Stimulated activated naive CD8-positive, alpha-beta T cell treated with anti-CD3 and anti-CD28 coated beads, Interleukin-15, Interleukin-2, amounts not matched to agents 100 ng/mL and 50 ng/mL, for 24 hours (primary cell): Measurements from ENCODE around the gene DNAAF5.

Experiments used
- H3K27ac Mint-ChIP-seq: one replicate; pipeline ENCODE4 v1.8.0; 2021; ENCODE audit warnings: mild to moderate bottlenecking, mixed read lengths
- H3K27me3 Mint-ChIP-seq: one replicate; pipeline ENCODE4 v1.8.0; 2021; ENCODE audit warnings: mixed read lengths
- H3K36me3 Mint-ChIP-seq: one replicate; pipeline ENCODE4 v1.8.0; 2021; ENCODE audit warnings: low read depth, mixed read lengths
- H3K4me1 Mint-ChIP-seq: one replicate; pipeline ENCODE4 v1.8.0; 2021; ENCODE audit warnings: low read depth, mixed read lengths
- H3K4me3 Mint-ChIP-seq: one replicate; pipeline ENCODE4 v1.8.0; 2021; ENCODE audit warnings: mild to moderate bottlenecking, mixed read lengths
- H3K9me3 Mint-ChIP-seq: one replicate; pipeline ENCODE4 v1.8.0; 2021; ENCODE audit warnings: mixed read lengths

DNAAF5 gene

DNA sequence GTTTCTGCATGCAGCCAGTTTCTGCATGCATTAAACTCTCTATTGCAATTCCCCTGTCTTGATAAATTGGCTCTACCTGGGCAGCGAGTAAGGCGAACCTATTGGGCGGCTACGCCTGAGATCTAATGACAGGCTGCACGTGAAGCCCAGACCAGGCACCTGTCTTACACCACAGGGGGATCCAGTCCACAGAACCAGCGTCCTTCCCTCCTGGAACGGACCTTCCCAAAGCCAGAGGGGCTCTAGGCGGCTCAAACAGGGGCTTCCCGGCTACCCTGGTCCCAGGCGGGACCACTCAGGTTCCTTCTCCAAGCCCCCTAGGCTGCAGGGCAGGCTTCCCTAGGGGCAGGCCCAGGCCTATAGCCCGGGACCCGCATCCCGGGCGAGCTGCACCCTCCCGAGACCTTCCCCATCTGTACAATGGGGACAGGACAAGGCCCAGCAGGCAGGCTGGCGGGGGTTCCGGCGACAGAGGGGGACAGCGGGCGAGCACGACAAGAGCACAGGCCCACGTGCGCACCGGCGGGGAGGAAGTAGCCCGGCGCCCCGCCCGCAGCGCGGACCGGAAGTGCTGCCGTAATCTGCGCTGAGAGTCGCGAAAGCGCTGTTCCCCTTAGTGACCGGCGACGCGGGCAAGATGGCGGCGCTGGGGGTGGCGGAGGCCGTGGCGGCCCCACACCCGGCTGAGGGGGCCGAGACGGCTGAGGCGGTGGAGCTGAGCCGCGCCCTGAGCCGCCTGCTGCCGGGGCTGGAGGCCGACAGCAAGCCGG is at the start of gene DNAAF5:
Gene DNAAF5, plus strand, starts transcription at position 616 of the 770 bp plus-strand sequence. Its CDS starts 22 bp downstream, at position 638.
- no peaks in the 10 kb centered on the region for H3K27me3 Mint-ChIP-seq
- H3K4me3 Mint-ChIP-seq = peak within 1 kb of the TSS; percentile 87
- peaks cover 4% of the 10 kb centered on the region for H3K9me3 Mint-ChIP-seq
- peaks cover 43% of the 10 kb centered on the region for H3K36me3 Mint-ChIP-seq
- peaks cover 30% of the 10 kb centered on the region for H3K4me1 Mint-ChIP-seq
- H3K27ac Mint-ChIP-seq = peak within 1 kb of the TSS; percentile 89

GRCh38 chr7:676972-677385 is 49.5 kb upstream of the DNAAF5 start:
- no peaks in the 10 kb centered on the region for H3K9me3 Mint-ChIP-seq
- H3K27ac Mint-ChIP-seq = no peak overlapping the region
- H3K4me1 Mint-ChIP-seq = no peaks in the 10 kb centered on the region
- H3K4me3 Mint-ChIP-seq = no peak overlapping the region
- no peaks in the 10 kb centered on the region for H3K27me3 Mint-ChIP-seq
- H3K36me3 Mint-ChIP-seq = peaks cover 56% of the 10 kb centered on the region

DNA sequence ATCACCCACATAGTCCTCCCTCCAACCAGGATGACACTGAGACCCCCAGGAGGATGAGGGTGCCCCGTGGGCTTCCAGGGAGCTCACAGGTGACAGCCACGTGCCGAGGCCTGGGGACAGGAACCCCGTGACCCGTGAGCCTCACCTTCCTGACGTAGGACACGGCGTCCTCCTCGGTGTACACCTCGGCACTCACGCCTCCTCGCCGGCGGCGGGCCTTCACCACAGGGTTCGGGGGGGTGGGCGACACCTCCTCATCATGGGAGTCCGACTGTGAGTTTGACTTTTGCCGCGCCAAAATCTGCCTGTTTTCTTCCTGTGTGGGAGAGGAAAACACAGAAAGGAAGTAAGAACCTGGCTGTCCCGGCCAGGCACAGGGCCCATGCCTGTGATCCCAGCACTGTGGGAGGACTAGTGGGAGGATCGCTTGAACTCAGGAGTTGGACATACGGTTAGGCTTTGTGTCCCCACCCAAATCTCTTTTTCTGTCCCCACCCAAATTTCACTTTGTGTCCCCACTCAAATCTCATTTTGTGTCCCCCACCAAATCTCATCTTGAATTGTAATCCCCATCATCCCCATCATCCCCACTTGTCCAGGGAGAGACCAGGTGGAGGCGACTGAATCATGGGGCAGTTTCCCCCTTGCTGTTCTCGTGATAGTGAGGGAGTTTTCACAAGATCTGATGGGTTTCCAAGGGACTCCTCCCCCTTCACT is 45.9 kb upstream of the DNAAF5 start:
- Mint-ChIP-seq H3K4me3 (no peak overlapping the region), H3K4me1 (no peaks in the 10 kb centered on the region), H3K9me3 (peaks cover 12% of the 10 kb centered on the region), H3K27ac (no peak overlapping the region), H3K27me3 (no peaks in the 10 kb centered on the region), H3K36me3 (peaks cover 48% of the 10 kb centered on the region)

- H3K4me1 Mint-ChIP-seq = no peaks in the 10 kb centered on the region
- H3K9me3 Mint-ChIP-seq = peaks cover 17% of the 10 kb centered on the region
- no peaks in the 10 kb centered on the region for H3K27me3 Mint-ChIP-seq
- no peak overlapping the region for H3K4me3 Mint-ChIP-seq
- H3K36me3 Mint-ChIP-seq = peaks cover 53% of the 10 kb centered on the region
- H3K27ac Mint-ChIP-seq = no peak overlapping the region
Measured at GRCh38 chr7:681551-682307, 44.8 kb upstream of the DNAAF5 start.

DNA sequence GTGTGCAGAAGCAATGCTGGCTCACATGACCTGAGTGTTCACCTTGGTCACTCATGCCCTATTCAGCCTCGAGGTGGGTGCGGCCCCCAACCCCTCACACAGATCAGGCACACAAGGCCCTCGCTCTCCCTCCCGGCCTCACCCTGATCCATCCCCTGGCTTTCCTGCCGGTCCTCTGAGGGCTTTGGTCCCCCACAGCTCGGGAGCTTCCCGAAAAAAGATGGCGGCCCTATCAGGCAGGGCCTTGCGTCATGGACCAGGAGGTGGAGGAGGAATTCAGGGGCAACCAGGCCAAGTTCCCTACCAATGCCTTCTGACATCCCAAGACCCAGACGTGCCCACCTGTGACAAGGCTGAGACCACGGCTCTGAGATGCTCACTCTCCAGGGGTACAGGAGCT is 43.7 kb upstream of the DNAAF5 start:
- Mint-ChIP-seq H3K4me1 (no peaks in the 10 kb centered on the region), H3K4me3 (no peak overlapping the region), H3K27me3 (no peaks in the 10 kb centered on the region), H3K27ac (no peak overlapping the region), H3K36me3 (peaks cover 57% of the 10 kb centered on the region), H3K9me3 (peaks cover 27% of the 10 kb centered on the region)

GRCh38 chr7:683526-684205 is 42.8 kb upstream of the DNAAF5 start:
- Mint-ChIP-seq H3K27ac (no peak overlapping the region), H3K36me3 (peaks cover 57% of the 10 kb centered on the region), H3K4me1 (no peaks in the 10 kb centered on the region), H3K4me3 (no peak overlapping the region), H3K27me3 (no peaks in the 10 kb centered on the region), H3K9me3 (peaks cover 27% of the 10 kb centered on the region)

DNA sequence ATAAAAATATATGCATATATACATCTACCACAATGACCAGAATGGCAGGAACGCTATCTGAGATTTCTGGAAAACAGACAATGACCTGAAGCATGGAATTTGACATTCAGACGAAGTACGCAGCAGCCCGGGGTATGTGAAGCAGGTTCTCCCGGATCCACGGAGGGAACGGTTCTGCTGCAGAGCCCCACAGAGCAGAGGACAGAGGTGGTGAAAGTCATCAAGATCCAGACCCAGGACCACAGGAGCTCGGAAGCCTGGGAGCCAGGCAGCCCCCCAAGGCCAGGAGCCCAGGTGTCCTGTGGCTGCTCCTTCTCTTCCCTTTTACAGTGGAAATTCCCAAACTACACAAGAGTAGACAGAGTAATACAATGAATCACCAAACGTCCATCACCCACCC is 42.1 kb upstream of the DNAAF5 start:
- Mint-ChIP-seq H3K4me1 (no peaks in the 10 kb centered on the region), H3K27ac (no peak overlapping the region), H3K9me3 (peaks cover 27% of the 10 kb centered on the region), H3K4me3 (no peak overlapping the region), H3K36me3 (peaks cover 57% of the 10 kb centered on the region), H3K27me3 (no peaks in the 10 kb centered on the region)

DNA sequence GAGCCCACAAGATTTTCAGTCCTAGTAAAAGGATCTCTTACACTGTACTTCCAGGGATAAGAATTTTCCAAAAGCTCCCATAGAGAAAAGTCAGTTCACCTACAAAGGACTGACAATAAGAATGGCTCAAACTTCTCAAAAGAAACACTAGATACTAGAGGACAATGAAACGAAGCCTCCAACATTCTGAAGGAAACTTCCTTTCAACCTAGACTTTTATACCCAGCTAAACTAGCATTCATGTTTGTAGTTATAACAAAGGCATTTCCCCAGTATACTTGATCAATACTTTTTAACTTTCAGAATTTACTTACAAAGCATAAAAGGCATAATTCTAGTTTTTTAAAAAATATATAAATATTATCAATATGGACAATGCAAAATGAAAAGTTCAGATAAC is 41.0 kb upstream of the DNAAF5 start:
- H3K4me1 Mint-ChIP-seq = no peaks in the 10 kb centered on the region
- H3K27ac Mint-ChIP-seq = no peak overlapping the region
- no peaks in the 10 kb centered on the region for H3K27me3 Mint-ChIP-seq
- peaks cover 27% of the 10 kb centered on the region for H3K9me3 Mint-ChIP-seq
- H3K36me3 Mint-ChIP-seq = peaks cover 57% of the 10 kb centered on the region
- H3K4me3 Mint-ChIP-seq = no peak overlapping the region

DNA sequence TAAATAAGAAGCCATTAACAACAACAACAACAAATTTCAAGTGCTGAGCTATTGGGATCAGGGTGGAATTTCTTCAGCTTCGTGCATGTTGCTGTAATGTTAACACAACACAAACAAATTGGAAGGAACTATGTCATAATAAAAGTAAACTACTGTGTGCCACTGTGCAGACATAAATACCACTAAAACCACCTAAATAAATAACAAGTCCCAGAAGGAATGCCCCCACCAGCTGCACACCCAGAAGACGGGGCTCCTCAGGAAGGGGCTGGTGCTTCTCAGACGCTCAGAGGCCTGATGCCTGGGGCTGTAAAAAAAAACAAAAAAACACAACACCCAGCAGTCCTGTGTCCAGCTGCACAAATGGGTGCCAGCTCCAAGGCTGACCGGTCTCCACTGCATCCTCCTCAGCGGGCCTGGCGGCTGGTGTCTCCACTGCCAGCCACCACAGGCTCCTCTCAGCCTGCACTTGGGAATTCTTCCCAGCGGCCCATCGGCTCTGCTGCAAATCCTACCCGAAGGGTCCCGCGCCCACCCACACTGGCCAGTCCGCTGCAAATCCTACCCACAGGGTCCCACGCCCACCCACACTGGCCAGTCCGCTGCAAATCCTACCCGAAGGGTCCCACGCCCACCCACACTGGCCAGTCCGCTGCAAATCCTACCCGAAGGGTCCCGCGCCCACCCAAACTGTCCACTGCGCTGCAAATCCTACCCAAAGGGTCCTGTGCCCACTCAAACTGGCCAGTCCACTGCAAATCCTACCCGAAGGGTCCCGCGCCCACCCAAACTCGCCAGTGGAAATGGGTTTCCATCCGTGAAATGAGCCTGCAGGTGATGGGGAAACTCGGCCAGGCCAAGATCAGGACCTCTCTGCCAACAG is 35.8 kb upstream of the DNAAF5 start:
- Mint-ChIP-seq H3K27ac (no peak overlapping the region), H3K9me3 (peaks cover 14% of the 10 kb centered on the region), H3K36me3 (peaks cover 61% of the 10 kb centered on the region), H3K4me1 (no peaks in the 10 kb centered on the region), H3K4me3 (no peak overlapping the region), H3K27me3 (no peaks in the 10 kb centered on the region)

DNA sequence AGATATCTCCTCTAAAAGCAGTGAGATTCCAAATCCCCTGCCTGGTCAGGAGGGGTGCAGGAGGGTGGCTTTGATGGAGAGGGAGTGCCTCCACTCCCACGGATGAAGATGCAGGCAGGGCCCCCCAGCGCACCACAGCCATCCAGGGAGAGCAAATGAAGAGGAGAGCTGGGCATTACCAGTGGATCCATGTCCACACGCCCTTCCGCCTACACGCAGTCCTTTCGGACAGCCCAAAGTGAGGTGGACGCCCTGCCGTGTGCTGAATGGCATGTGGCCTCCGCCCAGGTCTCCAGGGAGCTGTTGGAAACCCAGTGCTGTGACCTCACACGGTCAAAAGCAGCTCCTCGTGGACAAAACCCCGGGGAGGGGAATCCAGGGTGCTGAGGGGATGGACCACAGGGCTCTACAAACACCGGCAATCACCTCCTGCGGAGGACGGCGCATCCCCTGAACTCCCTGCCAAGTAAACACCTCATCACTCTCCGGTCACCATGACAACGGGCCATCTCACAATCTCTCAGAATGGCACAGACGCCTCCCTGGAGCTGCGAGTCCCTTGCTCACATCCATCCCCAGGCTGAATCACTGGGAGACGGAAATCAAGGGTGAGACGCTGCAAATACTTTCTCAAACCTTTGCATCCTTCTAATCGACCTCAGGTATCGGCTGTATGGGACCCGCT is 35.0 kb upstream of the DNAAF5 start:
- H3K9me3 Mint-ChIP-seq = peaks cover 12% of the 10 kb centered on the region
- H3K4me3 Mint-ChIP-seq = no peak overlapping the region
- H3K4me1 Mint-ChIP-seq = no peaks in the 10 kb centered on the region
- H3K36me3 Mint-ChIP-seq = peaks cover 53% of the 10 kb centered on the region
- H3K27ac Mint-ChIP-seq = no peak overlapping the region
- no peaks in the 10 kb centered on the region for H3K27me3 Mint-ChIP-seq

DNA sequence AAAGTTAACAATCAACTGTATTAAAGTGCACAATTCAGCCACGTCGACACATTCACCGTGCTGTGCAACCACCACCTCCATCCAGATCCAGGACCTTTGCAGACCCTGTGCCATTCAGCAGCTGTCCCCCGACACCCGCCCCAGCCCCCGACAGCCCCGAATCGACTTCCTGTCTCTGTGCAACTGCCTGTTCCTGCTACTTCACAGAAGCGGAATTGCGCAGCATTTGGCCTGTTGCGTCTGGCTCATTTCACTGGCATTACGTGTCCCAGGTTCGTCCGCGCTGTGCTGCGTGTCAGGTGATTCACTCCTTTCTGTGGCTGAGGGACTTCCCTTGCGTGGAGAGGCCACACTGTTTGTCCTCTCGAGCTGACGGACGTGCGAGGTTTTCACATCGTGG is 33.2 kb upstream of the DNAAF5 start:
- H3K27me3 Mint-ChIP-seq = no peaks in the 10 kb centered on the region
- H3K27ac Mint-ChIP-seq = no peak overlapping the region
- peaks cover 39% of the 10 kb centered on the region for H3K36me3 Mint-ChIP-seq
- H3K9me3 Mint-ChIP-seq = no peaks in the 10 kb centered on the region
- no peaks in the 10 kb centered on the region for H3K4me1 Mint-ChIP-seq
- no peak overlapping the region for H3K4me3 Mint-ChIP-seq

DNA sequence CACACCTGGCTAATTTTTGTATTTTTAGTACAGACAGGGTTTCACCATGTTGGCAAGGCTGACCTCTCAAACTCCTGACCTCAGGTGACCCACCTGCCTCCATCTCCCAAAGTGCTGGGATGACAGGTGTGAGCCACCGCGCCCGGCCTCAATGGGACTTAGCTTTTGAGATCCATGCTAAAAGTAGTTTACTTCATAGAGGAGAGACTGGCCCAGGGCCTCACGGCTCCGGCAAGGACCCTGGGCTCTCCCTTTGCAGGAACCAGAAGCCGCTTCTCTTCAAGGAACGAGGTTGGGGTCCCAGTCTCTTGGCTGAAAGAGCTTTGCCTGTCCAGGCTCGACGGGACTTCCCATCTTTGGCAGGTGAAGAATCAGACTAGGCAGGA is 30.1 kb upstream of the DNAAF5 start:
- H3K4me1 Mint-ChIP-seq = no peaks in the 10 kb centered on the region
- H3K27ac Mint-ChIP-seq = no peak overlapping the region
- H3K36me3 Mint-ChIP-seq = peaks cover 32% of the 10 kb centered on the region
- no peak overlapping the region for H3K4me3 Mint-ChIP-seq
- no peaks in the 10 kb centered on the region for H3K9me3 Mint-ChIP-seq
- H3K27me3 Mint-ChIP-seq = no peaks in the 10 kb centered on the region

GRCh38 chr7:696812-697551 is 29.5 kb upstream of the DNAAF5 start:
- H3K27ac Mint-ChIP-seq = no peak overlapping the region
- no peaks in the 10 kb centered on the region for H3K9me3 Mint-ChIP-seq
- no peak overlapping the region for H3K4me3 Mint-ChIP-seq
- H3K4me1 Mint-ChIP-seq = no peaks in the 10 kb centered on the region
- H3K36me3 Mint-ChIP-seq = peaks cover 30% of the 10 kb centered on the region
- H3K27me3 Mint-ChIP-seq = no peaks in the 10 kb centered on the region
